Body of pancreas (tissue), 4 donors: ENCODE data around the gene PPFIA2.

Experiments used
- POLR2A ChIP-seq, 3 donors: fragments of 450-650 bp; IDR thresholded peaks; one replicate each; pipeline ENCODE4 v1.6.1; 2016; ENCODE audit warnings: antibody characterized with exemption in 3 of 3, mild to moderate bottlenecking in 2 of 3
- TF ChIP-seq, protein P1 (sequence below), 7 experiments: fragments of 450-650 bp in 4 of 7; fragments of 200-600 bp in 3 of 7; sonication (generic) in 3 of 7; IDR thresholded peaks; one replicate each; pipeline ENCODE4 v1.5.1; 2016 to 2019; ENCODE audit warnings: antibody characterized with exemption in 7 of 7

DNA sequence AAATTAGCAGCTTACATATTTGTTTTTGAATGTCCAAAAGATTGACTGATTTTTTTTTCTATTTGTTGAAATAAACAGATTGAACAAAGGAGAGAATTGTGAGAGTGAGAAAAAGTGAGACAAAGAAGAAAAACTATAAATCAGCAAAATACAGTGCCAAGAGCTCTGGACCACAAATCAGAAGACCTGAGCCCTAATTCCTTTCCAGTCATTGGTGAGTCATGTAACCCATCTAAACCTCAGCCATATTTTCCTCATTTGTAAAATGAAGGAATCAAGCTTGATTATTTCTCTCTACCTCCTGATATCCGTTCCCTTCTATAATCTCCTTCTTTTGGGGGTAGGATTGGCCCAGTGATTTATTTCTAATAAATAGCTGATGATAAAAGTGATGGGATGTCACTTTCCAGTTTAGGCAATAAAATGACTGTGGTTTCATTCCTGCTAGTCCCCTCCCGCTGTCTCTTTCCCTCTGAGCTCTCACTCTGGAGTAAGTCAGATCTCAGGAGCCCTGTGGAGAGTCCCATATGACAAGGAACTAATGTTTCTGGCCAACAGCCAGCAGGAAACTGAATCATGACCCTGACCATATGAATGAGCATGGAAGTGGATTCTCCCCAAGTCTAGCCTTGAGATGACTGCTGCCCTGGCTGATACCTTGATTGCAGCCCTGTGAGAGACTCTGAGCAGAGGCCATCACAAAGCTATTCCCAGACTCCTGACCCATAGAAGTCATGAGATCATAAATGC, 462.4 kb downstream of the PPFIA2 start:
- no peak for TF ChIP-seq POLR2A (IDR thresholded peaks at IDR 0.05)
- TF ChIP-seq, protein P1, sequence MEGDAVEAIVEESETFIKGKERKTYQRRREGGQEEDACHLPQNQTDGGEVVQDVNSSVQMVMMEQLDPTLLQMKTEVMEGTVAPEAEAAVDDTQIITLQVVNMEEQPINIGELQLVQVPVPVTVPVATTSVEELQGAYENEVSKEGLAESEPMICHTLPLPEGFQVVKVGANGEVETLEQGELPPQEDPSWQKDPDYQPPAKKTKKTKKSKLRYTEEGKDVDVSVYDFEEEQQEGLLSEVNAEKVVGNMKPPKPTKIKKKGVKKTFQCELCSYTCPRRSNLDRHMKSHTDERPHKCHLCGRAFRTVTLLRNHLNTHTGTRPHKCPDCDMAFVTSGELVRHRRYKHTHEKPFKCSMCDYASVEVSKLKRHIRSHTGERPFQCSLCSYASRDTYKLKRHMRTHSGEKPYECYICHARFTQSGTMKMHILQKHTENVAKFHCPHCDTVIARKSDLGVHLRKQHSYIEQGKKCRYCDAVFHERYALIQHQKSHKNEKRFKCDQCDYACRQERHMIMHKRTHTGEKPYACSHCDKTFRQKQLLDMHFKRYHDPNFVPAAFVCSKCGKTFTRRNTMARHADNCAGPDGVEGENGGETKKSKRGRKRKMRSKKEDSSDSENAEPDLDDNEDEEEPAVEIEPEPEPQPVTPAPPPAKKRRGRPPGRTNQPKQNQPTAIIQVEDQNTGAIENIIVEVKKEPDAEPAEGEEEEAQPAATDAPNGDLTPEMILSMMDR (IDR thresholded peaks at IDR 0.05) = no peak
